B cell (primary cell): ENCODE measurements around the gene RERG.

Experiments used
- CTCF ChIP-seq: fragments of 200-600 bp; IDR thresholded peaks from one replicate; pipeline ENCODE4 v1.8.0; 2022; ENCODE audit warnings: antibody characterized with exemption, mild to moderate bottlenecking
- EZH2 ChIP-seq: IDR thresholded peaks from 2 replicates; pipeline ENCODE4 v1.6.1; 2012; ENCODE audit warnings: borderline replicate concordance, low read depth, mild to moderate bottlenecking, moderate library complexity, low read length; ENCODE audit not compliant: insufficient read depth, poor library complexity, severe bottlenecking

GRCh38 chr12:15168026-15168678 is 53.1 kb downstream of the RERG start:
- TF ChIP-seq CTCF = no peak
- TF ChIP-seq EZH2 = no peak
